ENCODE results near the gene CEP128. TPM values are rescaled to one million over a fixed set of nuclear protein-coding genes. Genes with fewer than 3 reads are reported as not detected.

Gene CEP128
- total RNA-seq, 1 experiment from 2014 or later, result 12.0 TPM

GRCh38 chr14:80536456-80536855, 405.1 kb downstream of the CEP128 start:
- H3K4me1 Mint-ChIP-seq, result no peaks in the 10 kb centered on the region
- POLR2A ChIA-PET, result no interaction called here
- ATAC-seq (no peak), DNase-seq (ENCODE audit: low spot score) (no peak)
- no peak overlapping the region for H3K4me3 Mint-ChIP-seq
- H3K36me3 Mint-ChIP-seq, result peaks cover 18% of the 10 kb centered on the region
- peaks cover 27% of the 10 kb centered on the region for H3K9me3 Mint-ChIP-seq
- H3K27ac Mint-ChIP-seq, result no peak overlapping the region
- no peaks in the 10 kb centered on the region for H3K27me3 Mint-ChIP-seq (ENCODE audit: low read depth)
- TF ChIP-seq ZNF232 (CRISPR knock-in tag; IDR thresholded peaks at IDR 0.05) (no peak), SMAD3 (CRISPR knock-in tag; IDR thresholded peaks at IDR 0.05; ENCODE audit: borderline replicate concordance) (no peak), ZNF671 (CRISPR knock-in tag; IDR thresholded peaks at IDR 0.05) (no peak), ATF1 (CRISPR knock-in tag; IDR thresholded peaks at IDR 0.05) (no peak), ZNF396 (CRISPR knock-in tag; IDR thresholded peaks at IDR 0.05; ENCODE audit: borderline replicate concordance) (no peak), USF2 (CRISPR knock-in tag; IDR thresholded peaks at IDR 0.05) (no peak), ESRRA (CRISPR knock-in tag; IDR thresholded peaks at IDR 0.05; ENCODE audit: borderline replicate concordance) (no peak), ZNF423 (CRISPR knock-in tag; IDR thresholded peaks at IDR 0.05) (no peak), ZNF512 (CRISPR knock-in tag; IDR thresholded peaks at IDR 0.05; ENCODE audit: borderline replicate concordance) (no peak), ZNF317 (CRISPR knock-in tag; IDR thresholded peaks at IDR 0.05; ENCODE audit: borderline replicate concordance, low read depth) (no peak), PRDM15 (CRISPR knock-in tag; IDR thresholded peaks at IDR 0.05) (no peak), E2F1 (CRISPR knock-in tag; IDR thresholded peaks at IDR 0.05) (no peak), ZNF281 (CRISPR knock-in tag; IDR thresholded peaks at IDR 0.05) (no peak), JAZF1 (CRISPR knock-in tag; IDR thresholded peaks at IDR 0.05) (no peak), IRF2 (CRISPR knock-in tag; IDR thresholded peaks at IDR 0.05; ENCODE audit: borderline replicate concordance, low read depth) (no peak), ZNF532 (CRISPR knock-in tag; IDR thresholded peaks at IDR 0.05; ENCODE audit: borderline replicate concordance) (no peak)
- CTCF ChIA-PET, result no interaction called here

Measured in WTC11 (cell line).